HepG2 (cell line): ENCODE data around the gene ADGRV1. TPM values are rescaled to one million over a fixed set of nuclear protein-coding genes. Genes with fewer than 3 reads are reported as not detected.
A peak's percentile ranks its signal among the peaks of the same experiment; 100 is the strongest.

Experiments
- ARID2 ChIP-seq: sonication (generic); formaldehyde crosslinking; IDR thresholded peaks from 2 replicates; pipeline ENCODE4 v1.8.1; 2022; ENCODE audit warnings: mild to moderate bottlenecking, missing genetic modification reagents, borderline replicate concordance
- HNRNPK ChIP-seq: fragments of 200-400 bp; formaldehyde crosslinking; IDR thresholded peaks from 2 replicates; pipeline ENCODE4 v1.6.1; 2018; ENCODE audit warnings: low read length, low read depth, moderate library complexity, mild to moderate bottlenecking; ENCODE audit not compliant: poor library complexity, severe bottlenecking
- HOXA9 ChIP-seq: sonication (generic); formaldehyde crosslinking; IDR thresholded peaks from 2 replicates; pipeline ENCODE4 v1.8.1; 2022; ENCODE audit warnings: missing genetic modification reagents, mild to moderate bottlenecking, moderate library complexity, borderline replicate concordance
- MXI1 ChIP-seq: IDR thresholded peaks from 3 replicates; pipeline ENCODE4 v1.6.1; 2012; ENCODE audit warnings: low read depth, low read length, inconsistent platforms, borderline replicate concordance
- MZF1 ChIP-seq: sonication (generic); formaldehyde crosslinking; IDR thresholded peaks from 2 replicates; pipeline ENCODE4 v1.8.1; 2023; ENCODE audit warnings: mild to moderate bottlenecking, missing genetic modification reagents, borderline replicate concordance
- PAF1 ChIP-seq: IDR thresholded peaks from 2 replicates; pipeline ENCODE4 v1.6.1; 2016; ENCODE audit warnings: missing genetic modification reagents, missing compliant biosample characterization
- TBX2 ChIP-seq: sonication (generic); formaldehyde crosslinking; IDR thresholded peaks from 2 replicates; pipeline ENCODE4 v1.5.0; 2020; ENCODE audit warnings: missing genetic modification reagents, mild to moderate bottlenecking, borderline replicate concordance
- TGIF2 ChIP-seq: IDR thresholded peaks from 2 replicates; pipeline ENCODE4 v1.6.1; 2016; ENCODE audit warnings: control low read depth, missing compliant biosample characterization
- XRCC5 ChIP-seq: fragments of 200-400 bp; formaldehyde crosslinking; optimal IDR thresholded peaks from 2 replicates; pipeline ENCODE3; 2017; ENCODE audit warnings: mild to moderate bottlenecking, low read length
- ZNF207 ChIP-seq: fragments of 450-650 bp; IDR thresholded peaks from 2 replicates; pipeline ENCODE4 v1.6.1; 2016; ENCODE audit warnings: antibody characterized with exemption, borderline replicate concordance
- ZNF350 ChIP-seq: sonication (generic); formaldehyde crosslinking; IDR thresholded peaks from 2 replicates; pipeline ENCODE4 v1.4.0; 2020; ENCODE audit warnings: mild to moderate bottlenecking, low read depth, missing genetic modification reagents, borderline replicate concordance
- ZSCAN29 ChIP-seq: sonication (generic); formaldehyde crosslinking; conservative IDR thresholded peaks from 2 replicates; pipeline ENCODE4 v1.4.0; 2020; ENCODE audit warnings: mild to moderate bottlenecking, missing genetic modification reagents
- polyA plus RNA-seq, 8 experiments: library from polyadenylated mRNA; depleted of rRNA in 3 of 8; stranded (reverse) in 7 of 8; unstranded in 1 of 8; fragments of >200 nt; fragmentation: Illumina TruSeq in 4 of 8; extraction: Trizol in 4 of 8; gene quantifications; 2 replicates each; pipeline versions ENCODE4 v1.2.1 to v1.2.3, GENCODE V29; 2011 to 2016; ENCODE audit warnings: low read depth in 4 of 8, missing spikeins in 1 of 8, mixed read lengths in 1 of 8; ENCODE audit not compliant: insufficient read depth in 1 of 8
- total RNA-seq, 5 experiments: library from RNA; depleted of rRNA; stranded (reverse); fragments of >200 nt; fragmentation: Illumina TruSeq; extraction: Trizol; gene quantifications; 2 replicates each; pipeline ENCODE4 v1.2.3, GENCODE V29; 2016; ENCODE audit warnings: low read depth in 1 of 5
- TF ChIP-seq, protein P1 (sequence below), 2 experiments: sonication (generic) in 1 of 2; formaldehyde crosslinking in 1 of 2; IDR thresholded peaks; 2 replicates each; pipeline versions ENCODE4 v1.5.1 to v1.6.1; 2011 to 2020; ENCODE audit warnings: borderline replicate concordance in 1 of 2, low read depth in 1 of 2, low read length in 1 of 2, mild to moderate bottlenecking in 1 of 2, missing genetic modification reagents in 1 of 2, moderate library complexity in 1 of 2
- TF ChIP-seq, protein P2 (sequence below): sonication (generic); formaldehyde crosslinking; IDR thresholded peaks from 2 replicates; pipeline ENCODE4 v1.4.0; 2020; ENCODE audit warnings: missing genetic modification reagents, low read depth, mild to moderate bottlenecking, borderline replicate concordance
- TF ChIP-seq, protein P3 (sequence below): sonication (generic); formaldehyde crosslinking; IDR thresholded peaks from 2 replicates; pipeline ENCODE4 v1.8.0; 2022; ENCODE audit warnings: mild to moderate bottlenecking, missing genetic modification reagents; ENCODE audit not compliant: insufficient replicate concordance
- TF ChIP-seq, protein P4 (sequence below): sonication (generic); formaldehyde crosslinking; IDR thresholded peaks from 2 replicates; pipeline ENCODE4 v1.4.0; 2020; ENCODE audit warnings: missing genetic modification reagents
- TF ChIP-seq, protein P5 (sequence below): sonication (generic); formaldehyde crosslinking; IDR thresholded peaks from 2 replicates; pipeline ENCODE4 v1.8.0; 2022; ENCODE audit warnings: mild to moderate bottlenecking, missing genetic modification reagents
- TF ChIP-seq, protein P6 (sequence below): sonication (generic); formaldehyde crosslinking; IDR thresholded peaks from 2 replicates; pipeline ENCODE4 v1.5.1; 2020; ENCODE audit warnings: mild to moderate bottlenecking, missing genetic modification reagents, borderline replicate concordance

Gene ADGRV1
- total and polyA plus RNA-seq, 2 of the 13 experiments (the other 11 are each of a cell fraction or from before 2014, with no cell fraction given) = 1.7 to 3.9 TPM

DNA sequence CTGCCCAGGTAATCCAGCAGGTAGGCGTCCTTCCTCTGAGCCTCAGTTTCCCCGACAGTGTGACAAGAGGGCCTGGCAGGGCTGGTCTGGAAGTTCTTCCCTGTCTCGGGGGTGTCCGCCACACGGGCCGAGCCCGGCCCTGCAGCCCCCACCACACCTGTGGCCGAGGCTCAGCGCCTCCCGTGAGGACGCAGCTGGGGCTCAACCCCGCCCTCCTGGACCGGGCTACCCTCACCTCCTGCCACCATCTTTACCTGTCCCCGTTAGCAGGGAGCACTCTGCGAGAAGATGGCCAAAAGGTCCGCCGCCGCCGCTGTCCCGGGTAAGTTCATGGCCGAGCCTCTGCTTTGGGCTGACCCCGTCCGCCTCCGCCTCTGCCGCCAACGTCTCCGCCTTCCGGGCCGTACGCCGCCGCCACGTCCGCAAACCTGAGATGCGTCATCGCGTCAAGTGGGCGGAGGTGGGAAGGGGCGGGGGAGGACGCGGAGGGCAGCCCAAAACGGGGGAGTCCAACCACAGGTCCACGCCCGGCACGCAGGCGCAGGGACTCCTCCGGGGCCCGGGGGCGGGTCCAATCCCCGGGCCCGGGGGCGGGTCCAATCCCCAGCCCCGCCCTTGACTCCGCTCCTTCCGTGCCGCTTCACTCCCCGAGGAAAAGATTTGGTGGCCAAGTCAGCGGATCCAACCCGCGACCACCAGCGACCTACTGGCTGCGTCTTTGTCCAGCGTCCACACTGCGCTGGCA lies 29.2 kb upstream of the ADGRV1 start, which contains the start of gene LYSMD3 (continued):
- TF ChIP-seq, protein P1, sequence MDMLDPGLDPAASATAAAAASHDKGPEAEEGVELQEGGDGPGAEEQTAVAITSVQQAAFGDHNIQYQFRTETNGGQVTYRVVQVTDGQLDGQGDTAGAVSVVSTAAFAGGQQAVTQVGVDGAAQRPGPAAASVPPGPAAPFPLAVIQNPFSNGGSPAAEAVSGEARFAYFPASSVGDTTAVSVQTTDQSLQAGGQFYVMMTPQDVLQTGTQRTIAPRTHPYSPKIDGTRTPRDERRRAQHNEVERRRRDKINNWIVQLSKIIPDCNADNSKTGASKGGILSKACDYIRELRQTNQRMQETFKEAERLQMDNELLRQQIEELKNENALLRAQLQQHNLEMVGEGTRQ (IDR thresholded peaks at IDR 0.05; ENCODE audit: low read depth, low read length) = no peak
- TF ChIP-seq, protein P1 (CRISPR knock-in tag; IDR thresholded peaks at IDR 0.05; ENCODE audit: borderline replicate concordance) = peak; percentile 36; the same call in 1 of the 2 replicates
- TF ChIP-seq, protein P2, sequence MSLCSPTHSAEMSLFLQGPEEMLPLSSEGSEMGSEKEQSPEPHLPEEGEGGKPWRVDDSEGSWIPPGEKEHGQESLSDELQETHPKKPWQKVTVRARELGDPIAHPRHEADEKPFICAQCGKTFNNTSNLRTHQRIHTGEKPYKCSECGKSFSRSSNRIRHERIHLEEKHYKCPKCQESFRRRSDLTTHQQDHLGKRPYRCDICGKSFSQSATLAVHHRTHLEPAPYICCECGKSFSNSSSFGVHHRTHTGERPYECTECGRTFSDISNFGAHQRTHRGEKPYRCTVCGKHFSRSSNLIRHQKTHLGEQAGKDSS (CRISPR knock-in tag) = peak; percentile 97
- TF ChIP-seq, protein P3, sequence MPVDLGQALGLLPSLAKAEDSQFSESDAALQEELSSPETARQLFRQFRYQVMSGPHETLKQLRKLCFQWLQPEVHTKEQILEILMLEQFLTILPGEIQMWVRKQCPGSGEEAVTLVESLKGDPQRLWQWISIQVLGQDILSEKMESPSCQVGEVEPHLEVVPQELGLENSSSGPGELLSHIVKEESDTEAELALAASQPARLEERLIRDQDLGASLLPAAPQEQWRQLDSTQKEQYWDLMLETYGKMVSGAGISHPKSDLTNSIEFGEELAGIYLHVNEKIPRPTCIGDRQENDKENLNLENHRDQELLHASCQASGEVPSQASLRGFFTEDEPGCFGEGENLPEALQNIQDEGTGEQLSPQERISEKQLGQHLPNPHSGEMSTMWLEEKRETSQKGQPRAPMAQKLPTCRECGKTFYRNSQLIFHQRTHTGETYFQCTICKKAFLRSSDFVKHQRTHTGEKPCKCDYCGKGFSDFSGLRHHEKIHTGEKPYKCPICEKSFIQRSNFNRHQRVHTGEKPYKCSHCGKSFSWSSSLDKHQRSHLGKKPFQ (CRISPR knock-in tag) = no peak
- TF ChIP-seq XRCC5 (peak; percentile 48), ZNF207 (no peak), ZNF350 (peak; percentile 68), HNRNPK (peak; percentile 42), HOXA9 (CRISPR knock-in tag) (no peak), MZF1 (CRISPR knock-in tag) (0 out of 2 replicates have a peak, but pooled peaks have one; percentile 44), TBX2 (CRISPR knock-in tag) (peak; percentile 84), PAF1 (CRISPR knock-in tag) (no peak), TGIF2 (CRISPR knock-in tag) (no peak), ZSCAN29 (CRISPR knock-in tag) (peak; percentile 82), ARID2 (0 out of 2 replicates have a peak, but pooled peaks have one; percentile 66), MXI1 (0 out of 3 replicates have a peak, but pooled peaks have one; percentile 41)
- TF ChIP-seq, protein P4, sequence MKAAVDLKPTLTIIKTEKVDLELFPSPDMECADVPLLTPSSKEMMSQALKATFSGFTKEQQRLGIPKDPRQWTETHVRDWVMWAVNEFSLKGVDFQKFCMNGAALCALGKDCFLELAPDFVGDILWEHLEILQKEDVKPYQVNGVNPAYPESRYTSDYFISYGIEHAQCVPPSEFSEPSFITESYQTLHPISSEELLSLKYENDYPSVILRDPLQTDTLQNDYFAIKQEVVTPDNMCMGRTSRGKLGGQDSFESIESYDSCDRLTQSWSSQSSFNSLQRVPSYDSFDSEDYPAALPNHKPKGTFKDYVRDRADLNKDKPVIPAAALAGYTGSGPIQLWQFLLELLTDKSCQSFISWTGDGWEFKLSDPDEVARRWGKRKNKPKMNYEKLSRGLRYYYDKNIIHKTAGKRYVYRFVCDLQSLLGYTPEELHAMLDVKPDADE (CRISPR knock-in tag) = 0 out of 2 replicates have a peak, but pooled peaks have one; percentile 42
- TF ChIP-seq, protein P5, sequence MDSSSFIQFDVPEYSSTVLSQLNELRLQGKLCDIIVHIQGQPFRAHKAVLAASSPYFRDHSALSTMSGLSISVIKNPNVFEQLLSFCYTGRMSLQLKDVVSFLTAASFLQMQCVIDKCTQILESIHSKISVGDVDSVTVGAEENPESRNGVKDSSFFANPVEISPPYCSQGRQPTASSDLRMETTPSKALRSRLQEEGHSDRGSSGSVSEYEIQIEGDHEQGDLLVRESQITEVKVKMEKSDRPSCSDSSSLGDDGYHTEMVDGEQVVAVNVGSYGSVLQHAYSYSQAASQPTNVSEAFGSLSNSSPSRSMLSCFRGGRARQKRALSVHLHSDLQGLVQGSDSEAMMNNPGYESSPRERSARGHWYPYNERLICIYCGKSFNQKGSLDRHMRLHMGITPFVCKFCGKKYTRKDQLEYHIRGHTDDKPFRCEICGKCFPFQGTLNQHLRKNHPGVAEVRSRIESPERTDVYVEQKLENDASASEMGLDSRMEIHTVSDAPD (CRISPR knock-in tag) = no peak
- TF ChIP-seq, protein P6, sequence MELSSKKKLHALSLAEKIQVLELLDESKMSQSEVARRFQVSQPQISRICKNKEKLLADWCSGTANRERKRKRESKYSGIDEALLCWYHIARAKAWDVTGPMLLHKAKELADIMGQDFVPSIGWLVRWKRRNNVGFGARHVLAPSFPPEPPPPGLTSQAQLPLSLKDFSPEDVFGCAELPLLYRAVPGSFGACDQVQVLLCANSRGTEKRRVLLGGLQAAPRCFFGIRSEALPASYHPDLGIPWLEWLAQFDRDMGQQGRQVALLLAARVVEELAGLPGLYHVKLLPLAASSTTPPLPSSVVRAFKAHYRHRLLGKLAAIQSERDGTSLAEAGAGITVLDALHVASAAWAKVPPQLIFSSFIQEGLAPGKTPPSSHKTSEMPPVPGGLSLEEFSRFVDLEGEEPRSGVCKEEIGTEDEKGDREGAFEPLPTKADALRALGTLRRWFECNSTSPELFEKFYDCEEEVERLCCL (CRISPR knock-in tag) = no peak
